ENCODE data around the gene ZNF831. TPM values are rescaled to one million over a fixed set of nuclear protein-coding genes. Genes with fewer than 3 reads are reported as not detected.
A peak's percentile ranks its signal among the peaks of the same experiment; 100 is the strongest.

The ZNF831 gene
- total RNA-seq, 6 experiments from 2014 or later, result 0.04 to 0.25 (median 0.07) TPM

GRCh38 chr20:59145247-59145923, 18.2 kb upstream of the ZNF831 start:
- DNase-seq, result no peak
- WGBS (ENCODE audit: insufficient coverage, low coverage, low lambda C conversion rate, missing lambda C conversion rate), result 75% methylated on average over 3 of the region's 5 CpGs
- H3K27ac ChIP-seq, result no peak overlapping the region

GRCh38 chr20:59145924-59146779, 17.5 kb upstream of the ZNF831 start:
- no peaks in the 10 kb centered on the region for H3K4me1 ChIP-seq
- H3K27ac ChIP-seq, result no peak overlapping the region
- H3K9me3 ChIP-seq, result no peaks in the 10 kb centered on the region
- H3K4me3 ChIP-seq, result no peak overlapping the region
- intact Hi-C loops (cut with DNase I), result no loop called here
- DNase-seq (no peak), ATAC-seq (no peak)
- no peak for TF ChIP-seq CTCF (IDR thresholded peaks at IDR 0.05)
- no peak for TF ChIP-seq POLR2A (IDR thresholded peaks at IDR 0.05)
- no peaks in the 10 kb centered on the region for H3K36me3 ChIP-seq
- WGBS (ENCODE audit: insufficient coverage, low coverage, low lambda C conversion rate, missing lambda C conversion rate), result 62% methylated on average over 18 of the region's 23 CpGs
- H3K27me3 ChIP-seq, result no peaks in the 10 kb centered on the region

More at GRCh38 chr20:59145247-59145923, 18.2 kb upstream of the ZNF831 start:
- H3K36me3 ChIP-seq, result no peaks in the 10 kb centered on the region
- H3K9me3 ChIP-seq, result no peaks in the 10 kb centered on the region
- no peaks in the 10 kb centered on the region for H3K27me3 ChIP-seq
- intact Hi-C loops (cut with DNase I), result no loop called here
- H3K4me3 ChIP-seq, result no peak overlapping the region
- ATAC-seq, result no peak
- H3K4me1 ChIP-seq, result no peaks in the 10 kb centered on the region
- TF ChIP-seq CTCF (IDR thresholded peaks at IDR 0.05), result no peak
- TF ChIP-seq POLR2A (IDR thresholded peaks at IDR 0.05), result no peak

GRCh38 chr20:59146780-59147565, 16.6 kb upstream of the ZNF831 start:
- ATAC-seq (peak in 1 of 4 donors; percentile 22), DNase-seq (no peak)
- H3K27ac ChIP-seq, result no peak overlapping the region
- no peaks in the 10 kb centered on the region for H3K4me1 ChIP-seq
- no peaks in the 10 kb centered on the region for H3K36me3 ChIP-seq
- no peak overlapping the region for H3K4me3 ChIP-seq
- no peaks in the 10 kb centered on the region for H3K27me3 ChIP-seq
- TF ChIP-seq POLR2A (IDR thresholded peaks at IDR 0.05), result no peak
- H3K9me3 ChIP-seq, result no peaks in the 10 kb centered on the region
- 46% methylated on average over 7 of the region's 8 CpGs for WGBS (ENCODE audit: insufficient coverage, low coverage, low lambda C conversion rate, missing lambda C conversion rate)
- intact Hi-C loops (cut with DNase I), result no loop called here

- WGBS (ENCODE audit: insufficient coverage, low coverage, low lambda C conversion rate, missing lambda C conversion rate), result 76% methylated on average over 3 of the region's 3 CpGs
- DNase-seq (no peak), ATAC-seq (no peak)
- Histone ChIP-seq H3K27ac (no peak overlapping the region), H3K9me3 (no peaks in the 10 kb centered on the region), H3K4me1 (no peaks in the 10 kb centered on the region), H3K4me3 (no peak overlapping the region), H3K36me3 (no peaks in the 10 kb centered on the region), H3K27me3 (no peaks in the 10 kb centered on the region)
- intact Hi-C loops (cut with DNase I), result no loop called here
- no peak for TF ChIP-seq CTCF (IDR thresholded peaks at IDR 0.05)
Observed at GRCh38 chr20:59147586-59147985, 16.0 kb upstream of the ZNF831 start.
